Stimulated activated CD8-positive, alpha-beta memory T cell treated with anti-CD3 and anti-CD28 coated beads, Interleukin-15, amount 100 ng/mL, for 1 hour (primary cell): ENCODE results near the gene OGFRL1.

ENCODE experiments used
- DNase-seq: peaks from one replicate; pipeline ENCODE4 v3.0.0-alpha.2; 2020; ENCODE audit warnings: low read depth

OGFRL1 gene

DNA sequence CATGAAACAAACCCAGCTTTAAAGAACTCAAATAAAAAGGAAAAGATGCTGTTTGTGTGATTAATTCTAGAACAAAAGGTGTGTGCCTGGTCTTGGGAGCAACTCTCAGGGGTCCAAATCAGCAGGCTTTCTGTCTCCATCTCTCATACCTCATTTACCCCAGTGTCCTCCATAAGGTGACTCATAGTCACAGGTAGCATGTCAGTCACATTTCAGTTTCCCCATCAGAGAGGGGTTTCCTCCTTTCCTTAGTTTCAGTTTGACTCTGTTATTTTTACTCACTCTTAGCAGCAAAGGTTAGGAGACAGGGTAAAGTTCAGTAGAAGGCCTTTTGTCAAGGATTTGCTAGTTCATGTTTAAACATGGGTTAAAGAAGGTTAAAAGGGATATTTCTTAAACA, 46.2 kb downstream of the OGFRL1 start:
- no peak for DNase-seq

- DNase-seq, result no peak
These were observed 46.9 kb downstream of the OGFRL1 start for GRCh38 chr6:71335544-71335943.

- no peak for DNase-seq
These were observed 48.3 kb downstream of the OGFRL1 start for GRCh38 chr6:71336901-71337300.

GRCh38 chr6:71338540-71339316, 50.1 kb downstream of the OGFRL1 start:
- no peak for DNase-seq

GRCh38 chr6:71342772-71343171, 54.2 kb downstream of the OGFRL1 start:
- no peak for DNase-seq

DNA sequence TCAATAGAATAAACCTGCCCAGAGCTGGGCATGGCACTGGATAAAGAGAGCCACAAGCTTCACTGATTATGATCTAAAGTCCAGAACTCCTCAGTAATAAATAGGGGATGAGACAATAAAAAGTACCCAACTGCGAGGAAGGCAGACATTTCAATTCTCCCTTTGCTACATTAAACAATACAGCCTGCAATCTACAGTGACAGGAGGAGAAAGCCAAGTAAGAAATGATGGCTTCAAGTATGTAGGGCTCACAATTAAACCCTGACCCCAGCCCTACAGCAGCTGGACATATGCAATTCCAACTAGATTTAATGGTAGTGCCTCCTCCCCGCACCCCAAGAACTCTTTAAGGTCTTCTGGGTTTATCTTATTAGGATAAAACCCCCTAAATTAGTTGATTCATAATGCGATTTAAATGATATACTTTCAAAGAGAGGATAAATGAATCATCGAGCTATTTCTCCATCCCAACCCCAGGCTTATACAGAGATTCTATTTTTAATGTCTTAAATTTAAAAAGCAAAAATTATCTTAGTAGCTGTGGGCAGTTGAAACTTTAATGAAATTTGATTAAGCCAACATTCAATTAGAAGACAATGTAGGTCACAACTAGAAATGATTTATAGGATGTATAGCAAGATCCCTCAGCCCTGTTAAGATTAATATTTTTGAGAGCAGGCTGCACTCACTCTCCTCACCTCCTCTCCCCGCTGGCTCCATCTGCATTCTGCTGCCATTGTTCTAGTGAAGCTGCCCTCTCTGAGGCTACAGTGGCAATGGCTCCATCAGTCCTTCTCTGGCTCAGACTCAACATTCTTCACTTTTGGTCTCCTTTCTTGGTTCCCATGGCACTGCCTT, 57.1 kb downstream of the OGFRL1 start:
- no peak for DNase-seq

GRCh38 chr6:71346334-71346694, 57.7 kb downstream of the OGFRL1 start:
- no peak for DNase-seq

- DNase-seq, result no peak
These were observed 58.5 kb downstream of the OGFRL1 start for GRCh38 chr6:71347119-71347518.

DNA sequence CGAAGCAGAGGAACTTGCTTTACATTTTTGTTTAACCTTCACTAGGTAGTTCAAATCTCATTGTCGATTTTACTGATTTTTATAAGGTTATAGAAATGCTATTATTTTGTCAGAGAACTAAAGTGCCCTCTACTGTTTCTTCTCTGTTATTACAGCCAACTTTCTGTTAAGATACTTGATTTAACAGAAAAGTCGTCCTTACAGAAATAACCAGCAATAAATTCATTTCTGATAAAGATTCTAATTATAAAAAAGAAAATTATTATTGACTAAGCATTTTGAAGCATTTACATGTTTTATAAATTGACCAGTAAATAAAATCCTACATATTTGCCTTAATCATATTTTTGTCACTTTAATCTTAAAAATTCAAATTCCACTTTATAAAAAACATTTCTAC, 60.8 kb downstream of the OGFRL1 start:
- DNase-seq, result no peak

DNA sequence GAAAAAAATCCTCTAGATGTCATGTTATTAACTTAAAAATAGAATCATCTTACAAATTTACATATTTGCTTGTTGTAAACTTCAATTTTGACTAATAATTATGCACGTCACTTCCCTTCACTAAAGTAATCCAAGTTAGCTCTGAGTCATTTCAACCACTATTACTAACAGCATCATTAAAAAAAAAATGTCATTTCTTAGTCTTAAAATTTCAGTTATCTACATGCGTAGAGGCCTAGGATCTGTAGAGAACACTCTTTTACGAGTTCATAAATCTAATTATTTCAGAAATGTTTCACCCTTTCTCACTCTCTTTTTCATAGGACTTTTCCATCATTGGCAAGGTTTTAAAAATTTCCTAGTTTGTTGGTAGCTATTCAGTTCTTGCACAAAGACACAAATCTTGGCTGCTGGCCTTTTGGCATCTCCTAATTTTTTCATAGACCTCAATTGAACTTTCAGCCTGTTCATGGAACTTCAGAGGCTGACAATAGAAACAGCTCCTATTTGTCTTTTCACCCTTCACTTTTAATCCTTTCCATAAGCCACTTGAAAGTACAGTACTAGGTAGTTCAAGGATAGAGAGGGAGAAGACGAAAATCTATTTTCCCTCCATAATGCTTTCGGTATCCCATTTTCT, 61.5 kb downstream of the OGFRL1 start:
- DNase-seq, result no peak

GRCh38 chr6:71351190-71351589, 62.6 kb downstream of the OGFRL1 start:
- DNase-seq, result no peak
